ENCODE measurements around the gene KCNJ12.

The KCNJ12 gene

GRCh38 chr17:21382560-21383495 lies 6.7 kb downstream of the KCNJ12 start:
- no peaks in the 10 kb centered on the region for H3K9me3 ChIP-seq (ENCODE audit: control insufficient read depth, low read length)
- H3K4me3 ChIP-seq (ENCODE audit: insufficient read depth, low read depth, low read length, poor library complexity, severe bottlenecking), result no peak overlapping the region
- no peaks in the 10 kb centered on the region for H3K27me3 ChIP-seq (replicated peaks; ENCODE audit: control insufficient read depth, insufficient read depth, low read length, poor library complexity, severe bottlenecking)
- no peaks in the 10 kb centered on the region for H3K36me3 ChIP-seq (ENCODE audit: control insufficient read depth, insufficient read depth, low read length)
- H3K27ac ChIP-seq (ENCODE audit: insufficient read depth, low read length, poor library complexity, severe bottlenecking), result no peak overlapping the region
- peaks cover 3% of the 10 kb centered on the region for H3K4me1 ChIP-seq (ENCODE audit: control insufficient read depth, insufficient read depth, low read length, poor library complexity, severe bottlenecking)
- DNase-seq, result no peak

DNA sequence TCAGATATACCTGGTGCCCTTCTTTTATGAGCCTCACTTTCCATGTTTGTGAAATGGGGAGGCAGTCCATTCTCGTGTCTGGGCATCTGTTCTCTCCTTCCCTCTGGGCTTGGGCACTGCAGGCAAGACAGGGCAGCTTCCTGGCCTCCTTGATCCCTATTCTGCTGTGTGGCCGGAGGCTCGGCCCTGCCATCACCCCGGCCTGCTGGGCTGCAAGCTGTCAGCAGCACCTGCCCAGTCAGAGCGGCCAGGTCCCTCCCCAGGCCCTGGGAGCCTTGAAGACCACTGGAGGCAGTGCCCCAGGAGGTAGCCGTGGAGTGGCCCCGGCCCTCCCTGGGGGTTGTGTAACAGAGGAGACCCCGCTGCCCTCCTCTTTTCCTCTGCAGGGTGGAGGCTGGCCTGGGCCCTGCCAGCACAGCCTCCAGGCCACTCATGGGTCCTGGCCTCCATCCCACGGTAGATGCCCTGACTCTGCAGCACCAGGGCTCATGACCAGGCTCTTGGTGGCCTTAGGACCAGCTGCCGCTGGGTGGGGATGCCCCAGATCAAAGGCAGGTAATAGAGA lies 9.2 kb downstream of the KCNJ12 start:
- no peak overlapping the region for H3K4me3 ChIP-seq (ENCODE audit: insufficient read depth, low read depth, low read length, poor library complexity, severe bottlenecking)
- H3K9me3 ChIP-seq (ENCODE audit: control insufficient read depth, low read length), result no peaks in the 10 kb centered on the region
- H3K4me1 ChIP-seq (ENCODE audit: control insufficient read depth, insufficient read depth, low read length, poor library complexity, severe bottlenecking), result no peaks in the 10 kb centered on the region
- DNase-seq, result no peak
- no peaks in the 10 kb centered on the region for H3K36me3 ChIP-seq (ENCODE audit: control insufficient read depth, insufficient read depth, low read length)
- no peaks in the 10 kb centered on the region for H3K27me3 ChIP-seq (replicated peaks; ENCODE audit: control insufficient read depth, insufficient read depth, low read length, poor library complexity, severe bottlenecking)
- H3K27ac ChIP-seq (ENCODE audit: insufficient read depth, low read length, poor library complexity, severe bottlenecking), result no peak overlapping the region

DNA sequence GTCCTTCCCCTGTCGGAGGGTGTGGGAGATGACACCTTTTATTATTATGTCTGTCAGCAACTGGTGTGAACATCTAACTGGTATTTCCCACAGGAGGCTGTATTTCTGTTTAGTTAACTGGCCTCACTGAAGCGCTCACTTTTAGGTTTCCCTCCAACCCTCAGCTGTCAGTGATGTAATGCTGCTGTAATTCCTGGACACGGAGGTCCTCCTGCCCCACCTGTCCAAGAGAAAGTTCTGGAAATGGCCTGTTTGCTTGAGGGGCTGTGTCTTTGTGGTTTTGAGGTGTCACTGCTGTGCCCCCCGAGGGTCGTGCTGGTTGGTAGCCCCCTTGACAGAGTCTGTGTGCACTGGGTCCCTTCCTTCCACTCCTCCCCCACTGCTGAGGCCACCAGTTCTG lies 11.5 kb downstream of the KCNJ12 start:
- Histone ChIP-seq H3K27ac (ENCODE audit: insufficient read depth, low read length, poor library complexity, severe bottlenecking) (no peak overlapping the region), H3K36me3 (ENCODE audit: control insufficient read depth, insufficient read depth, low read length) (no peaks in the 10 kb centered on the region), H3K4me1 (ENCODE audit: control insufficient read depth, insufficient read depth, low read length, poor library complexity, severe bottlenecking) (no peaks in the 10 kb centered on the region), H3K27me3 (replicated peaks; ENCODE audit: control insufficient read depth, insufficient read depth, low read length, poor library complexity, severe bottlenecking) (no peaks in the 10 kb centered on the region), H3K9me3 (ENCODE audit: control insufficient read depth, low read length) (no peaks in the 10 kb centered on the region), H3K4me3 (ENCODE audit: insufficient read depth, low read depth, low read length, poor library complexity, severe bottlenecking) (no peak overlapping the region)
- no peak for DNase-seq

DNA sequence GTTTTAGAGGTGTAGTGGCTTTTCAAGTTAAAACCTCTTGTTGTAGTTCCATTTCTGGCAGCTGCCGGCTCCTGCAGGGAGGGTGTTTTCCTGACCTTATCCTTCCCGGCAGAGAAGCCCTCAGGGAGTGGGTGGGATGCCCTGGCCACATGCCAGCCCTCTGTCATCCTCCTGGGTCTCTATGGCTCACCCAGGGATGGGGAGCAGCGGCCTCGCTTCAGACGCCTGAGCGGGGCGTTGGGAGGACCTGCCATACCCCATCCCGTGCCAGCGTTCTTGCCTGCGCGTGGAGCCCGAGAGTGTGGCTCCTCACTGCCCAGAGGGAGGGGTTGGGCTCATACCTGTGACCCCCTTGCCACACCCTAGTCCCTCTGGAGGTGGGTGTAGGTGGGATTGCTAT lies 11.9 kb downstream of the KCNJ12 start:
- no peak overlapping the region for H3K4me3 ChIP-seq (ENCODE audit: insufficient read depth, low read depth, low read length, poor library complexity, severe bottlenecking)
- no peak overlapping the region for H3K27ac ChIP-seq (ENCODE audit: insufficient read depth, low read length, poor library complexity, severe bottlenecking)
- no peaks in the 10 kb centered on the region for H3K27me3 ChIP-seq (replicated peaks; ENCODE audit: control insufficient read depth, insufficient read depth, low read length, poor library complexity, severe bottlenecking)
- no peaks in the 10 kb centered on the region for H3K36me3 ChIP-seq (ENCODE audit: control insufficient read depth, insufficient read depth, low read length)
- no peaks in the 10 kb centered on the region for H3K9me3 ChIP-seq (ENCODE audit: control insufficient read depth, low read length)
- H3K4me1 ChIP-seq (ENCODE audit: control insufficient read depth, insufficient read depth, low read length, poor library complexity, severe bottlenecking), result no peaks in the 10 kb centered on the region
- no peak for DNase-seq

GRCh38 chr17:21388944-21389343 lies 12.8 kb downstream of the KCNJ12 start:
- Histone ChIP-seq H3K36me3 (ENCODE audit: control insufficient read depth, insufficient read depth, low read length) (no peaks in the 10 kb centered on the region), H3K27me3 (replicated peaks; ENCODE audit: control insufficient read depth, insufficient read depth, low read length, poor library complexity, severe bottlenecking) (no peaks in the 10 kb centered on the region), H3K4me3 (ENCODE audit: insufficient read depth, low read depth, low read length, poor library complexity, severe bottlenecking) (no peak overlapping the region), H3K27ac (ENCODE audit: insufficient read depth, low read length, poor library complexity, severe bottlenecking) (no peak overlapping the region), H3K9me3 (ENCODE audit: control insufficient read depth, low read length) (no peaks in the 10 kb centered on the region), H3K4me1 (ENCODE audit: control insufficient read depth, insufficient read depth, low read length, poor library complexity, severe bottlenecking) (no peaks in the 10 kb centered on the region)
- no peak for DNase-seq

DNA sequence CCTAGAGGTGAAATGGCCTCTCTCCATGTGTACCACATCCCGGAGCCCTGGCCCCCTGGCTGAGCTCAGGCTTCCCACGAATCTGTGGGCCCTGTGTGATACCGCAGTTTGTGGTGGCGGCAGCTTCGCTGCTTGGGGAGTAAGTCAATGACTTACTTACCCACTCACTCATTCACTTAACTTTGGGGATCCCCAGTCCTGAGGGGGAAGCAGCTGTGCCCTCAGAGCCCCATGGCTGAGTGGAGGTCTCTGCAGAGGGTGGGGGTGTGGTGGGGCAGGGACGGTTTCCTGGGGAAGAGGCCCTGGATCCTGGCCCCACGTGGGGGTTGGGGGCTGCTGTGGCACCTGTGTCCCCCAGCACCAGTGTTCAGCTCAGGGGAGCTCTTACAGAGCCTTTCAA lies 13.2 kb downstream of the KCNJ12 start:
- Histone ChIP-seq H3K27me3 (replicated peaks; ENCODE audit: control insufficient read depth, insufficient read depth, low read length, poor library complexity, severe bottlenecking) (no peaks in the 10 kb centered on the region), H3K36me3 (ENCODE audit: control insufficient read depth, insufficient read depth, low read length) (no peaks in the 10 kb centered on the region), H3K4me3 (ENCODE audit: insufficient read depth, low read depth, low read length, poor library complexity, severe bottlenecking) (no peak overlapping the region), H3K4me1 (ENCODE audit: control insufficient read depth, insufficient read depth, low read length, poor library complexity, severe bottlenecking) (no peaks in the 10 kb centered on the region), H3K27ac (ENCODE audit: insufficient read depth, low read length, poor library complexity, severe bottlenecking) (no peak overlapping the region), H3K9me3 (ENCODE audit: control insufficient read depth, low read length) (no peaks in the 10 kb centered on the region)
- no peak for DNase-seq

- Histone ChIP-seq H3K27ac (ENCODE audit: insufficient read depth, low read length, poor library complexity, severe bottlenecking) (no peak overlapping the region), H3K27me3 (replicated peaks; ENCODE audit: control insufficient read depth, insufficient read depth, low read length, poor library complexity, severe bottlenecking) (no peaks in the 10 kb centered on the region), H3K9me3 (ENCODE audit: control insufficient read depth, low read length) (no peaks in the 10 kb centered on the region), H3K36me3 (ENCODE audit: control insufficient read depth, insufficient read depth, low read length) (no peaks in the 10 kb centered on the region), H3K4me3 (ENCODE audit: insufficient read depth, low read depth, low read length, poor library complexity, severe bottlenecking) (no peak overlapping the region), H3K4me1 (ENCODE audit: control insufficient read depth, insufficient read depth, low read length, poor library complexity, severe bottlenecking) (no peaks in the 10 kb centered on the region)
- DNase-seq, result no peak
Observed at GRCh38 chr17:21390294-21390693, 14.1 kb downstream of the KCNJ12 start.

- DNase-seq, result no peak
- no peak overlapping the region for H3K4me3 ChIP-seq (ENCODE audit: insufficient read depth, low read depth, low read length, poor library complexity, severe bottlenecking)
- H3K27ac ChIP-seq (ENCODE audit: insufficient read depth, low read length, poor library complexity, severe bottlenecking), result no peak overlapping the region
- no peaks in the 10 kb centered on the region for H3K36me3 ChIP-seq (ENCODE audit: control insufficient read depth, insufficient read depth, low read length)
- no peaks in the 10 kb centered on the region for H3K27me3 ChIP-seq (replicated peaks; ENCODE audit: control insufficient read depth, insufficient read depth, low read length, poor library complexity, severe bottlenecking)
- H3K9me3 ChIP-seq (ENCODE audit: control insufficient read depth, low read length), result no peaks in the 10 kb centered on the region
- H3K4me1 ChIP-seq (ENCODE audit: control insufficient read depth, insufficient read depth, low read length, poor library complexity, severe bottlenecking), result no peaks in the 10 kb centered on the region
Observed at GRCh38 chr17:21392266-21392665, 16.1 kb downstream of the KCNJ12 start.

DNA sequence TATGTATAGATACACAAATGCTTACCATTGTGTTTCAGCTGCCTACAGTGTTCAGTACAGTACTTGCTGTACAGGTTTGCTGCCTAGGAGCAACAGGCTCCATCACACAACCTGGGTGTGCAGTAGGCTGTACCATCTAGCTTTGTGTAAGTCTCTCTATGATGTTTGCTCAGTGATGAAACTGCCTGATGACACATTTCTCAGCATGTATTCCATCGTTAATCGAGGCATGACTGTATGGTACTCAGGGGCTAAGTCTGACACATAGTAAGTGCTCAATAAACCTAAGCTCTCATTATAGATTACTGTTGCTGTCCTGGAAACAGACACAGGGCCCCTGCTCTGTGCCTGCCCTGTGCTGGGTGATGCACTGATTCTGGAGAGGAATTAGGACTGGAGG lies 18.1 kb downstream of the KCNJ12 start:
- H3K9me3 ChIP-seq (ENCODE audit: control insufficient read depth, low read length), result no peaks in the 10 kb centered on the region
- no peak overlapping the region for H3K27ac ChIP-seq (ENCODE audit: insufficient read depth, low read length, poor library complexity, severe bottlenecking)
- H3K36me3 ChIP-seq (ENCODE audit: control insufficient read depth, insufficient read depth, low read length), result no peaks in the 10 kb centered on the region
- no peaks in the 10 kb centered on the region for H3K27me3 ChIP-seq (replicated peaks; ENCODE audit: control insufficient read depth, insufficient read depth, low read length, poor library complexity, severe bottlenecking)
- no peak overlapping the region for H3K4me3 ChIP-seq (ENCODE audit: insufficient read depth, low read depth, low read length, poor library complexity, severe bottlenecking)
- no peaks in the 10 kb centered on the region for H3K4me1 ChIP-seq (ENCODE audit: control insufficient read depth, insufficient read depth, low read length, poor library complexity, severe bottlenecking)
- no peak for DNase-seq

GRCh38 chr17:21395764-21396163 lies 19.6 kb downstream of the KCNJ12 start:
- Histone ChIP-seq H3K9me3 (ENCODE audit: control insufficient read depth, low read length) (no peaks in the 10 kb centered on the region), H3K36me3 (ENCODE audit: control insufficient read depth, insufficient read depth, low read length) (no peaks in the 10 kb centered on the region), H3K4me1 (ENCODE audit: control insufficient read depth, insufficient read depth, low read length, poor library complexity, severe bottlenecking) (no peaks in the 10 kb centered on the region), H3K27ac (ENCODE audit: insufficient read depth, low read length, poor library complexity, severe bottlenecking) (no peak overlapping the region), H3K27me3 (replicated peaks; ENCODE audit: control insufficient read depth, insufficient read depth, low read length, poor library complexity, severe bottlenecking) (no peaks in the 10 kb centered on the region), H3K4me3 (ENCODE audit: insufficient read depth, low read depth, low read length, poor library complexity, severe bottlenecking) (no peak overlapping the region)
- DNase-seq, result no peak

All from effector memory CD4-positive, alpha-beta T cell (primary cell).